ENCODE measurements around the gene SCNN1A. TPM values are rescaled to one million over a fixed set of nuclear protein-coding genes. Genes with fewer than 3 reads are reported as not detected.

SCNN1A gene
- total RNA-seq, 1 experiment from 2014 or later: 111 TPM

DNA sequence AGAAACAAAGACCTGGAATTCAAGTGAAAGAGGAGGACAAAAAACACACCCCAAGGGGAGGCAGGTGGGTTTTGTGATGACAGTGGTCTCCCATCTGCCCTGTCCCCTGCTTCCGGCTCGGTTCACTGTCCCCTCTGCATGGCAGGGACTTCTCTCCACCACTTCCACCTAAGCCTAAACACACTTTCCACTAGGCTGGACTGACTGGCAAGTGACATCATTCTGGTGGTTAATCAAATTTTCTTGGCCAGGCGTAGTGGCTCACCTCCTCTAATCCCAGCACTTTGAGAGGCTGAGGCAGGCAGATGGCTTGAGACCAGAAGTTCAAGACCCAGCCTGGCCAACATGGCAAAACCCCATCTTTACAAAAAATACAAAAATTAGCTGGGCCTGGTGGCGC, 53.0 kb downstream of the SCNN1A start:
- Histone ChIP-seq H3K79me2 (ENCODE audit: insufficient read depth, low read length) (no peaks in the 10 kb centered on the region), H2BK5ac (ENCODE audit: insufficient read length, low read length) (no peak overlapping the region), H3K18ac (ENCODE audit: insufficient read length, low read depth, low read length) (peak overlapping the region; percentile 32), H4K20me1 (ENCODE audit: control insufficient read depth, insufficient read depth, insufficient read length) (no peaks in the 10 kb centered on the region), H3K79me1 (ENCODE audit: insufficient read depth, low read depth, low read length, poor library complexity, severe bottlenecking) (no peaks in the 10 kb centered on the region), H4K5ac (ENCODE audit: insufficient read length, low read depth, low read length) (no peak overlapping the region), H3T11ph (ENCODE audit: low read length) (no peak overlapping the region), H3K4ac (ENCODE audit: low read depth, low read length) (no peak overlapping the region), H3K23ac (ENCODE audit: insufficient read length, low read depth, low read length) (no peak overlapping the region), H3K9ac (ENCODE audit: extremely low read depth, insufficient read length, low read length) (no peak overlapping the region), H2BK12ac (ENCODE audit: insufficient read length, low read depth, low read length) (no peak overlapping the region), H2BK120ac (ENCODE audit: low read depth, low read length, poor library complexity, severe bottlenecking) (no peak overlapping the region), H2AK5ac (ENCODE audit: insufficient read length, low read length) (no peak overlapping the region), H3K9me3 (ENCODE audit: control insufficient read depth, low read depth, low read length) (no peaks in the 10 kb centered on the region), H2BK15ac (ENCODE audit: low read depth, low read length) (no peak overlapping the region), H3K56ac (ENCODE audit: insufficient read length, low read depth, low read length) (no peak overlapping the region), H4K91ac (ENCODE audit: insufficient read length, low read depth, low read length) (no peak overlapping the region), H4K8ac (replicated peaks; ENCODE audit: insufficient read length, low read depth, low read length) (no peak overlapping the region), H2AFZ (ENCODE audit: low read length) (no peak overlapping the region), H3K27me3 (ENCODE audit: insufficient read depth, low read length) (no peaks in the 10 kb centered on the region), H3K27ac (ENCODE audit: insufficient read length, low read depth, low read length) (peak overlapping the region; percentile 30), H2BK20ac (ENCODE audit: low read depth, low read length, poor library complexity, severe bottlenecking) (no peak overlapping the region), H3K14ac (ENCODE audit: insufficient read depth, low read length) (no peak overlapping the region), H3K23me2 (ENCODE audit: insufficient read length, low read depth, low read length, poor library complexity, severe bottlenecking) (no peaks in the 10 kb centered on the region), H3K4me2 (ENCODE audit: insufficient read depth, insufficient read length, low read length) (peak overlapping the region; percentile 43), H3K4me1 (ENCODE audit: insufficient read depth, low read length) (peaks cover 17% of the 10 kb centered on the region; the same call in 1 of the 2 replicates)
- no CpG with 5 or more reads among the region's 4 CpGs for WGBS (ENCODE audit: extremely low coverage, insufficient read length, low lambda C conversion rate)
- TF ChIP-seq CTCF (conservative IDR thresholded peaks at IDR 0.05): no peak
- Mint-ChIP-seq H3K4me1 (peaks cover 64 to 67% of the 10 kb centered on the region in 2 experiments), H3K4me3 (peak overlapping the region in 1 of 2 experiments; percentile 8; a peak in 1 of 5 replicates), H3K9me3 (no peaks in the 10 kb centered on the region), H3K36me3 (ENCODE audit: insufficient read depth in 1 of 3, low read depth in 3 of 3) (peaks cover 20 to 45% (median 44%) of the 10 kb centered on the region in 3 experiments), H3K27me3 (ENCODE audit: low read depth) (no peaks in the 10 kb centered on the region; the same call in 1 of the 2 replicates), H3K27ac (peak overlapping the region; percentile 93 to 98 (median 94); a peak in 6 of 7 replicates)
- no peak for DNase-seq

Measured in H9 (cell line).